ENCODE measurements around the gene CLDN15.

DNA sequence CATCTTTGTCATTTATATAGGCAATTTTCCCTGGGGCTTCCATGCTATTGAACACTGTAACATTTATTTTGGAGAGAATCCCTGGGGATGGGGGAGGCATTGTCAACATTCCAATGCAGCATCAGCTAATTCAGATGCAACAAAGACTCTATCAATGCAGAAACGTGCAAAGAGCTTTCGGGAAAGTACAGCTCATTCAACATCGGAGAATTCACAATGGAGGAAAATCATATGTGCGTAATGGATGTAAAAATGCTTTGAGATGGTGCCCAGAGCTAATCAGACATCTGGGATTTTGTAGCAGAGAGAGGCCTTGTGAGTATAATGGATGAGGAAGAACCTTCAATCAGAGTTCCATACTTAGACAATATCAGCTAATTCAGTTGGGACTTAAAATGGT, 35.6 kb upstream of the CLDN15 start:
- no peak for TF ChIP-seq CTCF (IDR thresholded peaks at IDR 0.05)
- no peak for TF ChIP-seq EP300 (IDR thresholded peaks at IDR 0.05; ENCODE audit: low read depth)
- no peak for TF ChIP-seq POLR2A (IDR thresholded peaks at IDR 0.05)
- TF ChIP-seq POLR2AphosphoS5 (IDR thresholded peaks at IDR 0.05), result no peak
